A549 (cell line): ENCODE measurements around the gene EDN1. TPM values are rescaled to one million over a fixed set of nuclear protein-coding genes. Genes with fewer than 3 reads are reported as not detected.

Source experiments
- ATAC-seq, 2 experiments: fragments of 200-7000 bp in 1 of 2; fragments of >200 bp in 1 of 2; cut with Nextera tagmentation in 1 of 2; cut with Tn5 transposase in 1 of 2; 3 replicates each; pipeline versions ENCODE4 v1.8.0 to v1.9.1; 2018 to 2020; ENCODE audit warnings: mild to moderate bottlenecking in 1 of 2, moderate library complexity in 1 of 2
- CTCF ChIA-PET: fragments of 300-600 bp; sonication (Branson Sonifier 250); formaldehyde crosslinking; extraction: SDS; loops from one replicate; lab custom pipeline; 2021; ENCODE audit warnings: antibody characterized with exemption, inconsistent platforms; lab: Yijun Ruan, JAX
- POLR2A ChIA-PET: fragments of 350-600 bp; formaldehyde crosslinking; extraction: SDS; loops from one replicate; lab custom pipeline; 2021; ENCODE audit warnings: antibody characterized with exemption, inconsistent platforms; lab: Yijun Ruan, JAX
- DNase-seq, 2 experiments: peaks; one replicate each; pipeline versions ENCODE4 v3.0.0 to v3.0.0-alpha.2; 2011 to 2016; ENCODE audit warnings: low read depth in 1 of 2, low spot score in 1 of 2
- FAIRE-seq: peaks from 2 replicates; lab custom pipeline; 2011; peaks lifted over from hg19 to GRCh38; lab: Jason Lieb, UNC
- H3K27ac ChIP-seq, 2 experiments: fragments of >200 bp; sonication (Bioruptor Twin); formaldehyde crosslinking; 3 replicates each; pipeline ENCODE4 v1.5.1; 2016 to 2017
- H3K4me1 ChIP-seq: fragments of >200 bp; sonication (Bioruptor Twin); formaldehyde crosslinking; 3 replicates; pipeline ENCODE4 v1.6.1; 2016
- H3K4me2 ChIP-seq: fragments of >200 bp; sonication (Bioruptor Twin); formaldehyde crosslinking; 3 replicates; pipeline ENCODE4 v1.6.1; 2016
- H3K4me3 ChIP-seq: fragments of >200 bp; sonication (Bioruptor Twin); formaldehyde crosslinking; 3 replicates; pipeline ENCODE4 v1.5.1; 2016
- H3K9me3 ChIP-seq: fragments of >200 bp; sonication (Bioruptor Twin); formaldehyde crosslinking; 3 replicates; pipeline ENCODE4 v1.6.1; 2016
- BCL3 ChIP-seq: fragments of >200 bp; sonication (Bioruptor Twin); formaldehyde crosslinking; IDR thresholded peaks from 3 replicates; pipeline ENCODE4 v1.6.1; 2016
- BHLHE40 ChIP-seq: IDR thresholded peaks from 2 replicates; pipeline ENCODE4 v1.6.1; 2012; ENCODE audit warnings: low read depth, low read length, inconsistent platforms
- E2F6 ChIP-seq: IDR thresholded peaks from 2 replicates; pipeline ENCODE4 v1.6.1; 2012; ENCODE audit warnings: low read depth, borderline replicate concordance
- EP300 ChIP-seq, 2 experiments: fragments of >200 bp; sonication (Bioruptor Twin); formaldehyde crosslinking; IDR thresholded peaks; 2 replicates in 1 of 2; 3 replicates in 1 of 2; pipeline ENCODE4 v1.6.1; 2016 to 2017
- FOSB ChIP-seq: fragments of 250-450 bp; sonication (Bioruptor Pico); IDR thresholded peaks from 2 replicates; pipeline ENCODE4 v1.5.0; 2020; ENCODE audit warnings: mild to moderate bottlenecking, moderate library complexity
- HMGXB4 ChIP-seq: fragments of 250-450 bp; sonication (Bioruptor Pico); IDR thresholded peaks from 2 replicates; pipeline ENCODE4 v1.5.0; 2021; ENCODE audit warnings: mild to moderate bottlenecking, moderate library complexity, borderline replicate concordance
- HOXB5 ChIP-seq: fragments of 250-450 bp; sonication (Bioruptor Pico); IDR thresholded peaks from 2 replicates; pipeline ENCODE4 v1.5.0; 2020; ENCODE audit warnings: mild to moderate bottlenecking, moderate library complexity
- JUNB ChIP-seq: fragments of >200 bp; sonication (Bioruptor Twin); formaldehyde crosslinking; IDR thresholded peaks from 2 replicates; pipeline ENCODE4 v1.6.1; 2016
- KDM5A ChIP-seq: fragments of 200-600 bp; sonication (generic); IDR thresholded peaks from 2 replicates; pipeline ENCODE4 v1.6.1; 2016; ENCODE audit warnings: antibody characterized with exemption, mild to moderate bottlenecking
- MAFK ChIP-seq: fragments of 450-650 bp; IDR thresholded peaks from 2 replicates; pipeline ENCODE4 v1.6.1; 2014; ENCODE audit not compliant: partially characterized antibody
- MYC ChIP-seq: IDR thresholded peaks from 2 replicates; pipeline ENCODE4 v1.6.1; 2012; ENCODE audit warnings: mild to moderate bottlenecking, inconsistent platforms, low read length, improper control_type of control experiment, borderline replicate concordance
- NR3C1 ChIP-seq: fragments of >200 bp; sonication (Bioruptor Twin); formaldehyde crosslinking; IDR thresholded peaks from 3 replicates; pipeline ENCODE4 v1.6.1; 2017
- PBX3 ChIP-seq: IDR thresholded peaks from 2 replicates; pipeline ENCODE4 v1.6.1; 2012
- POLR2AphosphoS2 ChIP-seq: conservative IDR thresholded peaks from 2 replicates; pipeline ENCODE4 v1.6.1; 2012; ENCODE audit warnings: low read length, improper control_type of control experiment, inconsistent platforms
- RAD21 ChIP-seq, 2 experiments: fragments of >200 bp in 1 of 2; sonication (Bioruptor Twin) in 1 of 2; formaldehyde crosslinking in 1 of 2; IDR thresholded peaks in 1 of 2; conservative IDR thresholded peaks in 1 of 2; 2 replicates in 1 of 2; 3 replicates in 1 of 2; pipeline ENCODE4 v1.6.1; 2012 to 2018; ENCODE audit warnings: inconsistent platforms in 1 of 2
- RARB ChIP-seq: fragments of 250-450 bp; sonication (Bioruptor Pico); IDR thresholded peaks from 2 replicates; pipeline ENCODE4 v1.8.0; 2021; ENCODE audit warnings: mild to moderate bottlenecking, moderate library complexity
- REST ChIP-seq: fragments of 200-600 bp; sonication (generic); IDR thresholded peaks from 2 replicates; pipeline ENCODE4 v1.6.1; 2016; ENCODE audit warnings: antibody characterized with exemption, mild to moderate bottlenecking, moderate library complexity
- TFCP2L1 ChIP-seq: fragments of 250-450 bp; sonication (Bioruptor Pico); IDR thresholded peaks from 2 replicates; pipeline ENCODE4 v1.5.0; 2021; ENCODE audit warnings: mild to moderate bottlenecking
- USF2 ChIP-seq: fragments of 450-650 bp; IDR thresholded peaks from 2 replicates; pipeline ENCODE4 v1.6.1; 2014; ENCODE audit warnings: antibody characterized with exemption
- ZC3H11A ChIP-seq: fragments of 450-650 bp; IDR thresholded peaks from 2 replicates; pipeline ENCODE4 v1.6.1; 2014; ENCODE audit warnings: antibody characterized with exemption, mild to moderate bottlenecking
- ZNF302 ChIP-seq: fragments of 250-450 bp; sonication (Bioruptor Pico); IDR thresholded peaks from 2 replicates; pipeline ENCODE4 v1.9.0; 2021; ENCODE audit warnings: inconsistent platforms, mild to moderate bottlenecking, moderate library complexity
- WGBS: methylation state at CpG from one replicate; pipeline ENCODE4 v1.1.6; 2017; ENCODE audit errors: missing lambda C conversion rate; 5-methylcytosine and 5-hydroxymethylcytosine counted together
- polyA plus RNA-seq, 4 experiments: library from polyadenylated mRNA; depleted of rRNA in 3 of 4; stranded (reverse); fragments of >200 nt; fragmentation: RNase III in 1 of 4; extraction: RNeasy Plus Mini Kit Qiagen cat#74134 plus additional on column Dnase treatment in 1 of 4; gene quantifications; 2 replicates in 3 of 4; 3 replicates in 1 of 4; pipeline ENCODE4 v1.2.3, GENCODE V29; 2011 to 2017

The EDN1 gene
- polyA plus RNA-seq, 2 of the 4 experiments (the other 2 are of a cell fraction), result 33.5 to 87.4 TPM

GRCh38 chr6:12297363-12298016 lies 7.3 kb downstream of the EDN1 start (continued):
- TF ChIP-seq HOXB5 (peak; percentile 54; the same call in 1 of the 2 replicates), POLR2AphosphoS2 (peak; percentile 83; the same call in 1 of the 2 replicates), RARB (0 out of 2 replicates have a peak, but pooled peaks have one; percentile 9), BHLHE40 (no peak), EP300 (IDR thresholded peaks at IDR 0.05) (peak in 1 of 2 experiments; percentile 57; a peak in 1 of 5 replicates)
- TF ChIP-seq, all 56 proteins: peak for 16

GRCh38 chr6:12298017-12298978 lies 8.1 kb downstream of the EDN1 start:
- peaks cover 79% of the 10 kb centered on the region for H3K4me1 ChIP-seq
- CTCF ChIA-PET, result interaction anchor here (0.9 to 17.8 kb wide), 9 partner anchors 9 to 307 kb away, joined by 3 to 208 read pairs (median 4); no protein-coding TSS in a partner anchor
- DNase-seq, result no peak
- peak; percentile 1 to 21; a peak in 3 of 6 replicates for ATAC-seq
- H3K27ac ChIP-seq, result peak overlapping the region; percentile 89 to 93
- H3K9me3 ChIP-seq, result no peaks in the 10 kb centered on the region
- peak overlapping the region; percentile 92 for H3K4me2 ChIP-seq
- no peak overlapping the region for H3K4me3 ChIP-seq
- WGBS, result 8% methylated on average over 7 of the region's 7 CpGs
- TF ChIP-seq RAD21 (conservative IDR thresholded peaks at IDR 0.05 in 1 of 2, IDR thresholded peaks at IDR 0.05 in 1 of 2) (no peak), POLR2AphosphoS2 (0 out of 2 replicates have a peak, but pooled peaks have one; percentile 8), USF2 (no peak), PBX3 (no peak), ZNF302 (CRISPR knock-in tag) (peak; percentile 27; the same call in 1 of the 2 replicates), KDM5A (no peak), MAFK (no peak), NR3C1 (no peak), JUNB (no peak), ZC3H11A (no peak), TFCP2L1 (CRISPR knock-in tag) (0 out of 2 replicates have a peak, but pooled peaks have one; percentile 62), HMGXB4 (CRISPR knock-in tag) (no peak; the same call in 1 of the 2 replicates), BCL3 (peak; percentile 20; the same call in 1 of the 3 replicates), MYC (no peak), REST (no peak; the same call in 1 of the 2 replicates), E2F6 (no peak), FOSB (CRISPR knock-in tag) (peak; percentile 17; the same call in 1 of the 2 replicates)
- POLR2A ChIA-PET, result interaction anchor here (0.6 to 3.1 kb wide), 5 partner anchors 8 to 304 kb away, joined by 3 to 13 read pairs (median 5); partner anchors contain the start of gene EDN1
- no peak for FAIRE-seq
